NCI-H1417 (cell line): ENCODE measurements around the gene PLEKHG3.
"Not testable (repeated sequence)": the region's sequence is repeated elsewhere in the genome, so short reads cannot be mapped to it uniquely, and the experiment has no call there.

Experiments
- DNase-seq, 3 experiments: peaks; one replicate each; lab custom pipeline; 2025; lab: John Stamatoyannopoulos, UW

The PLEKHG3 gene

GRCh38 chr14:64704143-64704742 is at the start of gene PLEKHG3:
TSS of gene PLEKHG3 (plus strand) at chr14:64704424. CDS start at chr14:64727632, 23,208 bp downstream.
- peak; percentile 57 to 82 (median 75) for DNase-seq

GRCh38 chr14:64654901-64655300 is 49.3 kb upstream of the PLEKHG3 start:
- no peak for DNase-seq

GRCh38 chr14:64656986-64657385 is 47.2 kb upstream of the PLEKHG3 start:
- DNase-seq: no peak

- no peak for DNase-seq
Measured at GRCh38 chr14:64658201-64658600, 46.0 kb upstream of the PLEKHG3 start.

GRCh38 chr14:64658700-64659264 is 45.4 kb upstream of the PLEKHG3 start:
- DNase-seq: not testable (repeated sequence)

GRCh38 chr14:64659366-64659765 is 44.9 kb upstream of the PLEKHG3 start:
- no peak for DNase-seq

- peak; percentile 17 to 80 (median 36) for DNase-seq
Measured at GRCh38 chr14:64663174-64663573, 41.0 kb upstream of the PLEKHG3 start.

GRCh38 chr14:64671591-64671990 is 32.6 kb upstream of the PLEKHG3 start:
- peak; percentile 6 to 72 (median 65) for DNase-seq

- no peak for DNase-seq
Measured at GRCh38 chr14:64673316-64673715, 30.9 kb upstream of the PLEKHG3 start.

GRCh38 chr14:64673748-64674147 is 30.5 kb upstream of the PLEKHG3 start:
- peak in 1 of 3 experiments; percentile 37 for DNase-seq

- DNase-seq: no peak
Measured at GRCh38 chr14:64674829-64675228, 29.4 kb upstream of the PLEKHG3 start.

- DNase-seq: no peak
Measured at GRCh38 chr14:64675312-64675711, 28.9 kb upstream of the PLEKHG3 start.

- DNase-seq: no peak
Measured at GRCh38 chr14:64676410-64677008, 27.7 kb upstream of the PLEKHG3 start.

GRCh38 chr14:64680013-64680713 is 24.1 kb upstream of the PLEKHG3 start:
- peak in 2 of 3 experiments; percentile 1 to 50 for DNase-seq

GRCh38 chr14:64680714-64681065 is 23.5 kb upstream of the PLEKHG3 start:
- no peak for DNase-seq

- no peak for DNase-seq
Measured at GRCh38 chr14:64681796-64682710, 22.2 kb upstream of the PLEKHG3 start.

- DNase-seq: no peak
Measured at GRCh38 chr14:64682843-64683242, 21.4 kb upstream of the PLEKHG3 start.

- no peak for DNase-seq
Measured at GRCh38 chr14:64683264-64683663, 21.0 kb upstream of the PLEKHG3 start.

GRCh38 chr14:64684091-64684490 is 20.1 kb upstream of the PLEKHG3 start:
- DNase-seq: peak in 2 of 3 experiments; percentile 2 to 29

- no peak for DNase-seq
Measured at GRCh38 chr14:64685371-64686281, 18.6 kb upstream of the PLEKHG3 start.

- DNase-seq: no peak
Measured at GRCh38 chr14:64686282-64686615, 18.0 kb upstream of the PLEKHG3 start.
